SK-N-SH treated with all-trans-retinoic acid at 6 μM for 48 hours (cell line): ENCODE results near the gene MEIS3.

Experiments
- ATAC-seq: fragments of 200-7000 bp; cut with Tn5 transposase; 3 replicates; pipeline ENCODE4 v1.9.1; 2020; ENCODE audit warnings: mild to moderate bottlenecking, moderate library complexity
- ARNTL ChIP-seq: fragments of 450-650 bp; formaldehyde crosslinking; IDR thresholded peaks from 2 replicates; pipeline ENCODE4 v1.5.0; 2020; ENCODE audit warnings: low read depth, mild to moderate bottlenecking, moderate library complexity, borderline replicate concordance
- BACH2 ChIP-seq: fragments of 250-450 bp; sonication (Bioruptor Pico); IDR thresholded peaks from 2 replicates; pipeline ENCODE4 v1.9.0; 2021; ENCODE audit warnings: mild to moderate bottlenecking, borderline replicate concordance
- CSDC2 ChIP-seq: fragments of 250-450 bp; sonication (Bioruptor Pico); IDR thresholded peaks from 2 replicates; pipeline ENCODE4 v1.5.0; 2020; ENCODE audit warnings: mild to moderate bottlenecking, moderate library complexity
- ESRRG ChIP-seq: fragments of 250-450 bp; sonication (Bioruptor Pico); IDR thresholded peaks from 2 replicates; pipeline ENCODE4 v1.6.1; 2021; ENCODE audit warnings: mild to moderate bottlenecking
- GLIS3 ChIP-seq: fragments of 250-450 bp; sonication (Bioruptor Pico); IDR thresholded peaks from 2 replicates; pipeline ENCODE4 v1.5.0; 2020; ENCODE audit warnings: mild to moderate bottlenecking, moderate library complexity
- OSR1 ChIP-seq: fragments of 250-450 bp; sonication (Bioruptor Pico); IDR thresholded peaks from 2 replicates; pipeline ENCODE4 v1.8.0; 2022; ENCODE audit warnings: moderate library complexity, mild to moderate bottlenecking, inconsistent platforms
- PPARA ChIP-seq: fragments of 250-450 bp; sonication (Bioruptor Pico); IDR thresholded peaks from 2 replicates; pipeline ENCODE4 v1.5.0; 2020; ENCODE audit warnings: mild to moderate bottlenecking, borderline replicate concordance
- SNAI2 ChIP-seq: fragments of 250-450 bp; sonication (Bioruptor Pico); IDR thresholded peaks from 2 replicates; pipeline ENCODE4 v1.5.0; 2020; ENCODE audit warnings: mild to moderate bottlenecking, moderate library complexity
- TOX ChIP-seq: fragments of 250-450 bp; sonication (Bioruptor Pico); IDR thresholded peaks from 2 replicates; pipeline ENCODE4 v1.8.0; 2021; ENCODE audit warnings: mild to moderate bottlenecking, moderate library complexity, borderline replicate concordance
- ZC3H10 ChIP-seq: fragments of 250-450 bp; sonication (Bioruptor Pico); IDR thresholded peaks from 2 replicates; pipeline ENCODE4 v1.5.1; 2021; ENCODE audit warnings: mild to moderate bottlenecking, moderate library complexity
- ZFP3 ChIP-seq: fragments of 250-450 bp; sonication (Bioruptor Pico); IDR thresholded peaks from 2 replicates; pipeline ENCODE4 v1.5.0; 2020; ENCODE audit warnings: mild to moderate bottlenecking, moderate library complexity
- ZFP30 ChIP-seq: fragments of 450-650 bp; formaldehyde crosslinking; IDR thresholded peaks from 2 replicates; pipeline ENCODE4 v1.5.0; 2022; ENCODE audit warnings: mild to moderate bottlenecking, moderate library complexity
- ZNF565 ChIP-seq: fragments of 450-650 bp; formaldehyde crosslinking; conservative IDR thresholded peaks from 2 replicates; pipeline ENCODE4 v1.5.0; 2020; ENCODE audit warnings: low read depth, mild to moderate bottlenecking, moderate library complexity
- ZNF70 ChIP-seq: fragments of 450-650 bp; formaldehyde crosslinking; IDR thresholded peaks from 2 replicates; pipeline ENCODE4 v1.5.0; 2020; ENCODE audit warnings: mild to moderate bottlenecking, moderate library complexity
- ZNF8 ChIP-seq: fragments of 450-650 bp; formaldehyde crosslinking; IDR thresholded peaks from 2 replicates; pipeline ENCODE4 v1.5.0; 2020; ENCODE audit warnings: mild to moderate bottlenecking, moderate library complexity
- TF ChIP-seq, protein P1 (sequence below): fragments of 250-450 bp; sonication (Bioruptor Pico); IDR thresholded peaks from 2 replicates; pipeline ENCODE4 v1.5.0; 2020; ENCODE audit warnings: mild to moderate bottlenecking, moderate library complexity
- TF ChIP-seq, protein P2 (sequence below): fragments of 250-450 bp; sonication (Bioruptor Pico); IDR thresholded peaks from 2 replicates; pipeline ENCODE4 v1.8.0; 2020; ENCODE audit warnings: mild to moderate bottlenecking, moderate library complexity, borderline replicate concordance
- TF ChIP-seq, protein P3 (sequence below): fragments of 250-450 bp; sonication (Bioruptor Pico); IDR thresholded peaks from 2 replicates; pipeline ENCODE4 v1.5.1; 2020; ENCODE audit warnings: low read depth, mild to moderate bottlenecking, moderate library complexity
- TF ChIP-seq, protein P4 (sequence below): fragments of 250-450 bp; sonication (Bioruptor Pico); IDR thresholded peaks from 2 replicates; pipeline ENCODE4 v1.8.0; 2021; ENCODE audit warnings: low read depth, mild to moderate bottlenecking, moderate library complexity, borderline replicate concordance
- TF ChIP-seq, protein P5 (sequence below): fragments of 250-450 bp; sonication (Bioruptor Pico); IDR thresholded peaks from 2 replicates; pipeline ENCODE4 v1.5.1; 2021; ENCODE audit warnings: mild to moderate bottlenecking, moderate library complexity

The MEIS3 gene

DNA sequence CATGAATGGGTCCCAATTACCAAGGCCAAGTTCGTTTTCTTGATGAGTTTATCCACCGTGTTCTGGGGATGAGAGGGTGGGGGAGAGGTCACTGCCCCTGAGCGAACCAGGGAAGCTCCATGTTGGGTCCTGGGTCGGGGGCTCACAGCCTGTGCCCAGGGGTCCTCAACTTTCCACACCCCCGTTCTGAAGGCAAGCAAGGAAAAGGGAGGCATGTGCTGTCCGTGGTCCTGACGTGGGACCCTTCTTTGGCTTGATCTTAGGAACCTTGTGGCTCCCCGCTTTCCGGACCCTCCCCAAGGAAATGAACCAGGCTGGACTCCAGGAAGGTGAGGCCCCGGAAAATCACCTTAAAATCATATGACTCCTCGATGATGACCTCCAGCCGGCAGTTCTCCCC is 18.2 kb upstream of the MEIS3 start (continued):
- TF ChIP-seq, protein P1, sequence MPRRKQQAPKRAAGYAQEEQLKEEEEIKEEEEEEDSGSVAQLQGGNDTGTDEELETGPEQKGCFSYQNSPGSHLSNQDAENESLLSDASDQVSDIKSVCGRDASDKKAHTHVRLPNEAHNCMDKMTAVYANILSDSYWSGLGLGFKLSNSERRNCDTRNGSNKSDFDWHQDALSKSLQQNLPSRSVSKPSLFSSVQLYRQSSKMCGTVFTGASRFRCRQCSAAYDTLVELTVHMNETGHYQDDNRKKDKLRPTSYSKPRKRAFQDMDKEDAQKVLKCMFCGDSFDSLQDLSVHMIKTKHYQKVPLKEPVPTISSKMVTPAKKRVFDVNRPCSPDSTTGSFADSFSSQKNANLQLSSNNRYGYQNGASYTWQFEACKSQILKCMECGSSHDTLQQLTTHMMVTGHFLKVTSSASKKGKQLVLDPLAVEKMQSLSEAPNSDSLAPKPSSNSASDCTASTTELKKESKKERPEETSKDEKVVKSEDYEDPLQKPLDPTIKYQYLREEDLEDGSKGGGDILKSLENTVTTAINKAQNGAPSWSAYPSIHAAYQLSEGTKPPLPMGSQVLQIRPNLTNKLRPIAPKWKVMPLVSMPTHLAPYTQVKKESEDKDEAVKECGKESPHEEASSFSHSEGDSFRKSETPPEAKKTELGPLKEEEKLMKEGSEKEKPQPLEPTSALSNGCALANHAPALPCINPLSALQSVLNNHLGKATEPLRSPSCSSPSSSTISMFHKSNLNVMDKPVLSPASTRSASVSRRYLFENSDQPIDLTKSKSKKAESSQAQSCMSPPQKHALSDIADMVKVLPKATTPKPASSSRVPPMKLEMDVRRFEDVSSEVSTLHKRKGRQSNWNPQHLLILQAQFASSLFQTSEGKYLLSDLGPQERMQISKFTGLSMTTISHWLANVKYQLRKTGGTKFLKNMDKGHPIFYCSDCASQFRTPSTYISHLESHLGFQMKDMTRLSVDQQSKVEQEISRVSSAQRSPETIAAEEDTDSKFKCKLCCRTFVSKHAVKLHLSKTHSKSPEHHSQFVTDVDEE (CRISPR knock-in tag): no peak
- TF ChIP-seq ZFP3 (CRISPR knock-in tag): no peak

DNA sequence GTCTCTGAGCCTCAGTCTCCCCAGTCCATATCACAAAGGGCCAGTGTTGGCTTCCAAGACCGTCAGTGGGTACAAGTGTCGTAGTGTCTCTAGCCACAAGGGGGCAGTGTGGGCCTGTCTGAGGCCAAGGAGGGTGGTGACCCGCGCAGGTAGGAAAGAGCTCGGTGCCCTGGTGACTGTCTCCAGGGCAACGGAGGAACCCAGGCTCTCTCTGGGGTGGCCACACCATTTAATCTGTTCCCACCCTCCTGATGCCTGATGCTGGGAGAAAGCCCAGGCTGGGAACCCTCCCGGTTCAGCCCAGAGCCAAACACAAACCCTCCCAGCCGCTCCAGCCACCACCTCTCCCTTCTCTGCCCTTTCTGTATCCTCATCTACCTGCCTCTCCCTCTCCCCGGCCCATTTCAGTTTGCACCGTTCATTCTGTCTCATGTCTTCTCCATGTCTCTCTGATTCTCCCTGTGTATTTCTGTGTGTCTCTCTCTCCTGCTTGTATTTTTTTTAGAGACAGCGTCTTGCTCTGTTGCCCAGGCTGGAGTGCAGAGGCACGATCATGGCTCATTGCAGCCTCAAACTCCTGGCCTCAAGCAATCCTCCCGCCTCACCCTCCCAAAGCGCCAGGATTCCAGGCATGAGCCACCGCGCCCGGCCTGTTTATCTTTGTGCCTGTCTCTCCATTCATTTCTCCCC is 17.5 kb upstream of the MEIS3 start:
- ATAC-seq: peak; percentile 97

DNA sequence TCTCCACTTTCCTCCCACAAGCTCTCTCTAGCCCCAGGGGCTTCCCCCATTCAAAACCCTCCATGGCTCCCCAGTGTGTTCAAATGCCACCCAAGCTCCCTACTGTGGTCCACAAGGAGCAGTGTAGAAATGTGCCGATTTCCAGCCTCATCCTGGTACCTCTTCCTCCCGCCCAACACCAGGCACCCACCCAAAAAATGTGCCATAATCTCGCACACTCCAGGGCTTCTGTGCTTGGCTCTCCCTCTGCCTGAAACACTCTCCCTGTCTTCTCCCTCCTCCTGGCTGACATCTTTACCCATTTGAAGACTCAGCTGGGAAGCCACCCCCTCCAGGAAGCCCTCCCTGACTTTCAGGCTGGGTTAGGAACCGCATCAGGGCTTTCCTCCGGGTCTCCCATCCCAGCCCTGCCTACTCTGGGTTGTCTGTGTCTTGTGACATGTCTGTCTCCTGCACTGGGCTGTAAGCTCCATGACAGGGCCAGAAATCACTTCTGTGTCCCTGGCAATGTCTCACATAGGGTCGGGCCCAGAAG is 16.6 kb upstream of the MEIS3 start:
- TF ChIP-seq ZFP3 (CRISPR knock-in tag) (no peak), ZFP30 (CRISPR knock-in tag) (no peak), ZNF70 (CRISPR knock-in tag) (no peak), SNAI2 (no peak), BACH2 (CRISPR knock-in tag) (no peak)
- TF ChIP-seq, protein P2, sequence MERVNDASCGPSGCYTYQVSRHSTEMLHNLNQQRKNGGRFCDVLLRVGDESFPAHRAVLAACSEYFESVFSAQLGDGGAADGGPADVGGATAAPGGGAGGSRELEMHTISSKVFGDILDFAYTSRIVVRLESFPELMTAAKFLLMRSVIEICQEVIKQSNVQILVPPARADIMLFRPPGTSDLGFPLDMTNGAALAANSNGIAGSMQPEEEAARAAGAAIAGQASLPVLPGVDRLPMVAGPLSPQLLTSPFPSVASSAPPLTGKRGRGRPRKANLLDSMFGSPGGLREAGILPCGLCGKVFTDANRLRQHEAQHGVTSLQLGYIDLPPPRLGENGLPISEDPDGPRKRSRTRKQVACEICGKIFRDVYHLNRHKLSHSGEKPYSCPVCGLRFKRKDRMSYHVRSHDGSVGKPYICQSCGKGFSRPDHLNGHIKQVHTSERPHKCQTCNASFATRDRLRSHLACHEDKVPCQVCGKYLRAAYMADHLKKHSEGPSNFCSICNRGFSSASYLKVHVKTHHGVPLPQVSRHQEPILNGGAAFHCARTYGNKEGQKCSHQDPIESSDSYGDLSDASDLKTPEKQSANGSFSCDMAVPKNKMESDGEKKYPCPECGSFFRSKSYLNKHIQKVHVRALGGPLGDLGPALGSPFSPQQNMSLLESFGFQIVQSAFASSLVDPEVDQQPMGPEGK: no peak
- no peak for ATAC-seq

More for the DNA sequence above, 17.5 kb upstream of the MEIS3 start:
- TF ChIP-seq SNAI2: no peak
- TF ChIP-seq PPARA (CRISPR knock-in tag): no peak
- TF ChIP-seq ZFP3 (CRISPR knock-in tag): no peak
- TF ChIP-seq ZNF565: no peak
- no peak for TF ChIP-seq TOX (CRISPR knock-in tag)
- TF ChIP-seq ZNF70 (CRISPR knock-in tag): no peak
- TF ChIP-seq, protein P2: no peak
- TF ChIP-seq ZC3H10: no peak
- no peak for TF ChIP-seq ZFP30 (CRISPR knock-in tag)

DNA sequence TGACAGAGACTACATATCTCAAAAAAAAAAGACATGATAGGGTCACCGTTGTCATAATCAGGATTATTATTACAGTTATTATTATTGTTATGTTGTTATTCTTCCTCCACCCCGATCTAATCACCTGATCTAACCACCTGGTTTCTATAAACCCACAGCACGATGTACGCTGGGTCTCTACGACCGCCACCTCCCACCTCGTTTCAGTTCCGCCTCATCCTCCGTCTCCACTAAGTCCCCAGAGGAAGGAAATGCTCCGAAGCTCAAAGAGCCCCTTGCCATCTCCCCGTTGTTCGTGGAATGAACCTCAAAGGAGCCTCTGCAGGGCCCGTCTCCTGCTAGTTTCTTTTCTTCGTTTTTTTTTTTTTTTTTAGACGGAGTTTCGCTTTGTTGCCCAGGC is 15.9 kb upstream of the MEIS3 start:
- TF ChIP-seq, protein P3, sequence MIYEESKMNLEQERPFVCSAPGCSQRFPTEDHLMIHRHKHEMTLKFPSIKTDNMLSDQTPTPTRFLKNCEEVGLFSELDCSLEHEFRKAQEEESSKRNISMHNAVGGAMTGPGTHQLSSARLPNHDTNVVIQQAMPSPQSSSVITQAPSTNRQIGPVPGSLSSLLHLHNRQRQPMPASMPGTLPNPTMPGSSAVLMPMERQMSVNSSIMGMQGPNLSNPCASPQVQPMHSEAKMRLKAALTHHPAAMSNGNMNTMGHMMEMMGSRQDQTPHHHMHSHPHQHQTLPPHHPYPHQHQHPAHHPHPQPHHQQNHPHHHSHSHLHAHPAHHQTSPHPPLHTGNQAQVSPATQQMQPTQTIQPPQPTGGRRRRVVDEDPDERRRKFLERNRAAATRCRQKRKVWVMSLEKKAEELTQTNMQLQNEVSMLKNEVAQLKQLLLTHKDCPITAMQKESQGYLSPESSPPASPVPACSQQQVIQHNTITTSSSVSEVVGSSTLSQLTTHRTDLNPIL: no peak
- TF ChIP-seq ZNF8 (CRISPR knock-in tag) (no peak), BACH2 (CRISPR knock-in tag) (no peak), PPARA (CRISPR knock-in tag) (no peak), ZFP30 (CRISPR knock-in tag) (no peak), ESRRG (CRISPR knock-in tag) (no peak), ARNTL (no peak), ZFP3 (CRISPR knock-in tag) (no peak), GLIS3 (no peak), ZNF565 (no peak)
- TF ChIP-seq, all 23 proteins: peak for 0
- ATAC-seq: no peak

DNA sequence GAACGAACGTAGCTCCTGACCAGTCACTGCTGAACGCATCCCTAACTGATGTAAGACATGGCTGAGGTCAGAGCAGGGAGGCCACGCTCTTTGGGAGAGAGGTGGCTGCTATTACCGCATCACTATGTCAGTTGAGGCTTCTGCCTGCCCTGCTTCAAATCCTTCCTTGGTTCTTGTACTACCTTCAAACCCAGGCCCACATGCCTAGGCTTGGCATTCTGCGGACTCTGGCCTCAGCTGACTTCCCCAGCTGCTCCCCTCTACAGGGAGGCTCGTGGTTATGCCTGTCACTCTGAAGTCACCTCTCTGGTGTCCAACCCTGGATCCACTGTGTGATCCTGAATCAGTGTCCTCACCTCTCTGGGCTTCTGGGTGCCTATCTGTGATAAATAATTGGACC is 14.8 kb upstream of the MEIS3 start:
- ATAC-seq: no peak
- TF ChIP-seq ZFP30 (CRISPR knock-in tag): no peak
- no peak for TF ChIP-seq CSDC2
- TF ChIP-seq ZNF565: no peak
- no peak for TF ChIP-seq ZNF70 (CRISPR knock-in tag)
- TF ChIP-seq ZFP3 (CRISPR knock-in tag): no peak
- TF ChIP-seq, protein P4, sequence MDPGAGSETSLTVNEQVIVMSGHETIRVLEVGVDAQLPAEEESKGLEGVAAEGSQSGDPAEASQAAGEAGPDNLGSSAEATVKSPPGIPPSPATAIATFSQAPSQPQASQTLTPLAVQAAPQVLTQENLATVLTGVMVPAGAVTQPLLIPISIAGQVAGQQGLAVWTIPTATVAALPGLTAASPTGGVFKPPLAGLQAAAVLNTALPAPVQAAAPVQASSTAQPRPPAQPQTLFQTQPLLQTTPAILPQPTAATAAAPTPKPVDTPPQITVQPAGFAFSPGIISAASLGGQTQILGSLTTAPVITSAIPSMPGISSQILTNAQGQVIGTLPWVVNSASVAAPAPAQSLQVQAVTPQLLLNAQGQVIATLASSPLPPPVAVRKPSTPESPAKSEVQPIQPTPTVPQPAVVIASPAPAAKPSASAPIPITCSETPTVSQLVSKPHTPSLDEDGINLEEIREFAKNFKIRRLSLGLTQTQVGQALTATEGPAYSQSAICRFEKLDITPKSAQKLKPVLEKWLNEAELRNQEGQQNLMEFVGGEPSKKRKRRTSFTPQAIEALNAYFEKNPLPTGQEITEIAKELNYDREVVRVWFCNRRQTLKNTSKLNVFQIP (CRISPR knock-in tag): no peak
- no peak for TF ChIP-seq ZNF8 (CRISPR knock-in tag)
- no peak for TF ChIP-seq BACH2 (CRISPR knock-in tag)
- TF ChIP-seq ESRRG (CRISPR knock-in tag): no peak
- TF ChIP-seq SNAI2: no peak
- TF ChIP-seq GLIS3: no peak
- TF ChIP-seq ZC3H10: no peak
- no peak for TF ChIP-seq OSR1 (CRISPR knock-in tag)
- TF ChIP-seq, protein P5, sequence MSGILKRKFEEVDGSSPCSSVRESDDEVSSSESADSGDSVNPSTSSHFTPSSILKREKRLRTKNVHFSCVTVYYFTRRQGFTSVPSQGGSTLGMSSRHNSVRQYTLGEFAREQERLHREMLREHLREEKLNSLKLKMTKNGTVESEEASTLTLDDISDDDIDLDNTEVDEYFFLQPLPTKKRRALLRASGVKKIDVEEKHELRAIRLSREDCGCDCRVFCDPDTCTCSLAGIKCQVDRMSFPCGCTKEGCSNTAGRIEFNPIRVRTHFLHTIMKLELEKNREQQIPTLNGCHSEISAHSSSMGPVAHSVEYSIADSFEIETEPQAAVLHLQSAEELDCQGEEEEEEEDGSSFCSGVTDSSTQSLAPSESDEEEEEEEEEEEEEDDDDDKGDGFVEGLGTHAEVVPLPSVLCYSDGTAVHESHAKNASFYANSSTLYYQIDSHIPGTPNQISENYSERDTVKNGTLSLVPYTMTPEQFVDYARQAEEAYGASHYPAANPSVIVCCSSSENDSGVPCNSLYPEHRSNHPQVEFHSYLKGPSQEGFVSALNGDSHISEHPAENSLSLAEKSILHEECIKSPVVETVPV (CRISPR knock-in tag): no peak
